Lower leg skin (tissue), 4 donors: ENCODE data around the gene TAL1. TPM values are rescaled to one million over a fixed set of nuclear protein-coding genes. Genes with fewer than 3 reads are reported as not detected.

ENCODE experiments used
- DNase-seq, 2 donors: peaks; one replicate each; pipeline ENCODE4 v3.0.0-alpha.2; 2019; ENCODE audit warnings: low spot score in 2 of 2
- H3K4me3 ChIP-seq: fragments of 200-600 bp; sonication (generic); 2 replicates; pipeline ENCODE4 v1.5.1; 2017; ENCODE audit warnings: mild to moderate bottlenecking, low read depth; ENCODE audit not compliant: poor library complexity, severe bottlenecking
- POLR2A ChIP-seq, 2 donors: fragments of 450-650 bp; IDR thresholded peaks; one replicate each; pipeline ENCODE4 v1.6.1; 2016 to 2017; ENCODE audit warnings: antibody characterized with exemption in 2 of 2, mild to moderate bottlenecking in 1 of 2, moderate library complexity in 1 of 2
- WGBS, 2 donors: methylation state at CpG; one replicate each; pipeline ENCODE4 v1.1.5; 2018; 5-methylcytosine and 5-hydroxymethylcytosine counted together
- intact Hi-C: fragments of 100-400 bp; cut with DNase I; formaldehyde crosslinking; loops from one replicate; pipeline ENCODE4 v1.15.0; 2023; ENCODE audit warnings: low total_unique reads
- total RNA-seq, 4 donors: library from RNA; depleted of rRNA; stranded (reverse); fragments of >200 nt; gene quantifications; one replicate each; pipeline ENCODE4 v1.1.0, GENCODE V29; 2016
- TF ChIP-seq, protein P1 (sequence below), 3 donors: fragments of 450-650 bp; IDR thresholded peaks; one replicate each; pipeline ENCODE4 v1.5.1; 2016; ENCODE audit warnings: antibody characterized with exemption in 3 of 3, mild to moderate bottlenecking in 3 of 3, moderate library complexity in 2 of 3

Gene TAL1
- total RNA-seq, 4 donors from 2014 or later, result 0.76 to 4.7 (median 2.0) TPM

GRCh38 chr1:47223921-47224675, 7.9 kb downstream of the TAL1 start:
- H3K4me3 ChIP-seq, result no peak overlapping the region
- peak in 1 of 2 donors; percentile 68 for DNase-seq
- TF ChIP-seq POLR2A (IDR thresholded peaks at IDR 0.05), result no peak
- TF ChIP-seq, protein P1, sequence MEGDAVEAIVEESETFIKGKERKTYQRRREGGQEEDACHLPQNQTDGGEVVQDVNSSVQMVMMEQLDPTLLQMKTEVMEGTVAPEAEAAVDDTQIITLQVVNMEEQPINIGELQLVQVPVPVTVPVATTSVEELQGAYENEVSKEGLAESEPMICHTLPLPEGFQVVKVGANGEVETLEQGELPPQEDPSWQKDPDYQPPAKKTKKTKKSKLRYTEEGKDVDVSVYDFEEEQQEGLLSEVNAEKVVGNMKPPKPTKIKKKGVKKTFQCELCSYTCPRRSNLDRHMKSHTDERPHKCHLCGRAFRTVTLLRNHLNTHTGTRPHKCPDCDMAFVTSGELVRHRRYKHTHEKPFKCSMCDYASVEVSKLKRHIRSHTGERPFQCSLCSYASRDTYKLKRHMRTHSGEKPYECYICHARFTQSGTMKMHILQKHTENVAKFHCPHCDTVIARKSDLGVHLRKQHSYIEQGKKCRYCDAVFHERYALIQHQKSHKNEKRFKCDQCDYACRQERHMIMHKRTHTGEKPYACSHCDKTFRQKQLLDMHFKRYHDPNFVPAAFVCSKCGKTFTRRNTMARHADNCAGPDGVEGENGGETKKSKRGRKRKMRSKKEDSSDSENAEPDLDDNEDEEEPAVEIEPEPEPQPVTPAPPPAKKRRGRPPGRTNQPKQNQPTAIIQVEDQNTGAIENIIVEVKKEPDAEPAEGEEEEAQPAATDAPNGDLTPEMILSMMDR (IDR thresholded peaks at IDR 0.05), result no peak
- 29 to 47% methylated on average over 9 of the region's 9 CpGs for WGBS, 2 donors
- intact Hi-C loops, result no loop called here

DNA sequence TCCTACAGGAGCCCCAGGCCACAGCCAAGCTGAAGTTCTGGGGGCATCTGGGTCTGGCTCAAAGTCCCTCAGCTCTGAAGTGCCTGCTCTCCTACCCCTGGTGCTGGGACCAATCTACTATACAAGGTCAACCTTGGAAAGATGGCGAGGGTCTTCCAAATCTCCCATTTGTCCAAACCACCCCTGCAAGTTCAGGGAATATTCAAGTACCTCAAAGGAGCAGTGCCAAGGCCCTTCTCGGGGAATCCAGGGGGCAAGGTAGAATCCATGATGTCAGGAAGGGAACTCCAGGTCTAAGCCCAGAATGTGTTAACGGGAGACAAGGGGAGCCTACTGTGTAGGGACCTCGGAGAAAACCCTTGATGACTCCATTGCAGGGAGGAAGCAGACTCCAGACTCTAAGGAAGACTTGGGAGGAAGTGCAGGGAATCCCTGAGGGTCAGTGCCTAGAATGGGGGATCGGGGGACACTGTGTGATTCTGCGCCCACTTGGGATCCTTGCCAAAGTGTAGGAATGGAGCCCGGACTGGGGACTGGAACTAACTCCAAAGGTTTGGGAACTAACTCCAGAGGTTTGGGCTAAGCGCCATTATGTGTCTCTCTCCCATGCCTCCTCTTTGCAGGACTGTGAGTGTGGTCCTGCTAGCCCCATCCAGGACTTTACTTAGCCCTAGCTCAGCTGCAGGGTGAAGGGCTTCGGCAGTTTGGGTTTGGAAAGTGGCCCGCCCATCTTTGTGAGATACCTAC, 8.7 kb downstream of the TAL1 start:
- peak in 1 of 2 donors; percentile 69 for DNase-seq
- no peak overlapping the region for H3K4me3 ChIP-seq
- 48 to 62% methylated on average over 10 of the region's 10 CpGs for WGBS, 2 donors
- TF ChIP-seq POLR2A (IDR thresholded peaks at IDR 0.05), result no peak
- TF ChIP-seq, protein P1 (IDR thresholded peaks at IDR 0.05), result no peak
- intact Hi-C loops, result no loop called here

DNA sequence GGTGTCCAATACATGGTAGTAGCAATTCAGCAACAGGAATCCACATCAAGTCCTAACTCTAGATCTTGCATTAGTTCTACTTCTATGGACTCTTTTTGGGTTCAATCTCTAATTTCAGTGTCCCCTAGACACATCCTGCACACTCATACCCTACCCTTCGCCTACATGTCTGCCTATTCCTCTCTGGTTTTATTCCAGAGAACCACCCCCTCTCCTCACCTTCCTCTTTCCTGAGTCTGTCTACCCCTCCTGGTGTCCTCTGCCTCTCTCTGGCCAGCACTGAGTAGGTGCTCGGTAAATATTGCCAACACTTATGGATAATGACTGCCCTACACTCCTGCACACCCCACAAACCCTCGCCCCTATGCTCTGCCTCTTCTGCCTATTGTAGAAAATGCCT, 9.5 kb downstream of the TAL1 start:
- WGBS, 2 donors, result 91 to 92% methylated on average over 3 of the region's 3 CpGs
- TF ChIP-seq, protein P1 (IDR thresholded peaks at IDR 0.05), result no peak
- no peak for TF ChIP-seq POLR2A (IDR thresholded peaks at IDR 0.05)
- H3K4me3 ChIP-seq, result no peak overlapping the region
- DNase-seq, result no peak
- intact Hi-C loops, result no loop called here

- no peak overlapping the region for H3K4me3 ChIP-seq
- DNase-seq, result peak in 1 of 2 donors; percentile 73
- no peak for TF ChIP-seq POLR2A (IDR thresholded peaks at IDR 0.05)
- TF ChIP-seq, protein P1 (IDR thresholded peaks at IDR 0.05), result no peak
- 92 to 97% methylated on average over 24 to 29 of the region's 29 CpGs for WGBS, 2 donors
- intact Hi-C loops, result no loop called here
Measured at GRCh38 chr1:47219590-47220220, 12.3 kb downstream of the TAL1 start.

GRCh38 chr1:47219001-47219400, 13.0 kb downstream of the TAL1 start:
- no peak overlapping the region for H3K4me3 ChIP-seq
- 85 to 98% methylated on average over 4 of the region's 4 CpGs for WGBS, 2 donors
- peak in 1 of 2 donors; percentile 46 for DNase-seq
- intact Hi-C loops, result no loop called here
- TF ChIP-seq, protein P1 (IDR thresholded peaks at IDR 0.05), result no peak
- TF ChIP-seq POLR2A (IDR thresholded peaks at IDR 0.05), result no peak
